Thyroid gland (tissue), 4 donors: ENCODE data around the gene MS4A12.

ENCODE experiments used
- CTCF ChIP-seq, 6 experiments: fragments of 200-600 bp in 3 of 6; fragments of 450-650 bp in 3 of 6; sonication (generic) in 3 of 6; IDR thresholded peaks; one replicate each; pipeline ENCODE4 v1.5.1; 2016 to 2019; ENCODE audit warnings: antibody characterized with exemption in 6 of 6, mild to moderate bottlenecking in 2 of 6, inconsistent platforms in 1 of 6, moderate library complexity in 1 of 6
- POLR2A ChIP-seq, 2 donors: fragments of 450-650 bp; IDR thresholded peaks; one replicate each; pipeline ENCODE4 v1.6.1; 2017; ENCODE audit warnings: antibody characterized with exemption in 2 of 2, mild to moderate bottlenecking in 2 of 2, moderate library complexity in 1 of 2

- TF ChIP-seq CTCF (IDR thresholded peaks at IDR 0.05) = no peak
- TF ChIP-seq POLR2A (IDR thresholded peaks at IDR 0.05) = no peak
Observed at GRCh38 chr11:60498399-60498798, 5.8 kb downstream of the MS4A12 start.
